SK-N-SH (cell line): ENCODE data around the gene GP1BA. TPM values are rescaled to one million over a fixed set of nuclear protein-coding genes. Genes with fewer than 3 reads are reported as not detected.

ENCODE experiments used
- CTCF ChIA-PET: fragments of 300-600, 350-600 bp; formaldehyde crosslinking; extraction: SDS; loops from one replicate; lab custom pipeline; 2021; lab: Yijun Ruan, JAX
- POLR2A ChIA-PET: fragments of 350-600 bp; sonication (Branson Sonifier 250); formaldehyde crosslinking; extraction: SDS; loops from one replicate; lab custom pipeline; 2020; ENCODE audit warnings: antibody characterized with exemption, inconsistent platforms; lab: Yijun Ruan, JAX
- DNase-seq: peaks from one replicate; pipeline ENCODE4 v3.0.0; 2012
- H2AFZ ChIP-seq: fragments of 200-600 bp; sonication (generic); 2 replicates; pipeline ENCODE4 v1.8.1; 2016; ENCODE audit warnings: antibody characterized with exemption, mild to moderate bottlenecking, low read depth
- H3F3A ChIP-seq: fragments of 200-600 bp; sonication (generic); replicated peaks from 2 replicates; pipeline ENCODE3; 2016; ENCODE audit warnings: antibody characterized with exemption, mild to moderate bottlenecking; ENCODE audit not compliant: insufficient read depth
- H3K27ac ChIP-seq, 2 experiments: fragments of 200-500 bp in 1 of 2; fragments of 200-600 bp in 1 of 2; sonication (Bioruptor generic) in 1 of 2; sonication (generic), shearing (Covaris generic) in 1 of 2; 2 replicates each; pipeline versions ENCODE4 v1.5.1 to v1.6.1; 2014 to 2016; ENCODE audit warnings: low read depth in 2 of 2, inconsistent platforms in 1 of 2, low read length in 1 of 2, mild to moderate bottlenecking in 1 of 2, mixed read lengths in 1 of 2
- H3K27me3 ChIP-seq: fragments of 200-600 bp; sonication (generic), shearing (Covaris generic); 2 replicates; pipeline ENCODE4 v1.6.1; 2016; ENCODE audit warnings: mixed run types; ENCODE audit not compliant: insufficient read depth
- H3K36me3 ChIP-seq, 2 experiments: fragments of 200-500 bp in 1 of 2; fragments of 200-600 bp in 1 of 2; sonication (Bioruptor generic) in 1 of 2; sonication (generic) in 1 of 2; replicated peaks in 1 of 2; 2 replicates each; pipeline versions ENCODE3 to v1.5.1; 2014 to 2016; ENCODE audit warnings: low read length in 1 of 2, mild to moderate bottlenecking in 1 of 2; ENCODE audit not compliant: insufficient read depth in 2 of 2, control insufficient read depth in 1 of 2
- H3K4me1 ChIP-seq, 2 experiments: fragments of 200-500 bp in 1 of 2; fragments of 200-600 bp in 1 of 2; sonication (Bioruptor generic) in 1 of 2; sonication (generic), shearing (Covaris generic) in 1 of 2; 2 replicates each; pipeline versions ENCODE4 v1.5.1 to v1.6.1; 2014 to 2016; ENCODE audit warnings: low read depth in 1 of 2, low read length in 1 of 2, mixed run types in 1 of 2; ENCODE audit not compliant: insufficient read depth in 2 of 2, control insufficient read depth in 1 of 2
- H3K4me2 ChIP-seq: fragments of 200-600 bp; sonication (generic), shearing (Covaris generic); 2 replicates; pipeline ENCODE4 v1.6.1; 2017; ENCODE audit warnings: mixed run types
- H3K4me3 ChIP-seq, 2 experiments: fragments of 200-500 bp in 1 of 2; fragments of 200-600 bp in 1 of 2; sonication (Bioruptor generic) in 1 of 2; sonication (generic), shearing (Covaris generic) in 1 of 2; 2 replicates each; pipeline versions ENCODE4 v1.5.1 to v1.8.1; 2014 to 2016; ENCODE audit warnings: low read depth in 2 of 2, inconsistent platforms in 1 of 2, low read length in 1 of 2, mild to moderate bottlenecking in 1 of 2, mixed read lengths in 1 of 2, moderate library complexity in 1 of 2
- H3K79me2 ChIP-seq: fragments of 200-600 bp; sonication (generic); 2 replicates; pipeline ENCODE4 v1.8.1; 2017; ENCODE audit warnings: mild to moderate bottlenecking; ENCODE audit not compliant: insufficient read depth
- H3K9ac ChIP-seq: fragments of 200-600 bp; sonication (generic); 2 replicates; pipeline ENCODE4 v1.6.1; 2017; ENCODE audit warnings: mixed run types
- H3K9me2 ChIP-seq: fragments of 200-600 bp; sonication (generic); 2 replicates; pipeline ENCODE4 v1.6.1; 2017; ENCODE audit warnings: mixed run types
- H3K9me3 ChIP-seq: fragments of 200-600 bp; sonication (generic); 2 replicates; pipeline ENCODE4 v1.6.1; 2017; ENCODE audit warnings: mixed run types, mild to moderate bottlenecking, moderate library complexity
- H4K20me1 ChIP-seq: fragments of 200-600 bp; sonication (generic); 2 replicates; pipeline ENCODE4 v1.6.1; 2017; ENCODE audit warnings: mild to moderate bottlenecking, mixed run types; ENCODE audit not compliant: insufficient read depth
- CTCF ChIP-seq: fragments of 200-600 bp; sonication (generic); IDR thresholded peaks from 2 replicates; pipeline ENCODE4 v1.6.1; 2017; ENCODE audit warnings: antibody characterized with exemption, mild to moderate bottlenecking, moderate library complexity
- FOSL2 ChIP-seq: IDR thresholded peaks from 2 replicates; pipeline ENCODE4 v1.4.0; 2012; ENCODE audit warnings: low read depth, mild to moderate bottlenecking, moderate library complexity, borderline replicate concordance
- REST ChIP-seq: IDR thresholded peaks from 2 replicates; pipeline ENCODE4 v1.6.1; 2012; ENCODE audit warnings: mild to moderate bottlenecking, low read depth, low read length, moderate library complexity
- RXRA ChIP-seq: IDR thresholded peaks from 2 replicates; pipeline ENCODE4 v1.4.0; 2012; ENCODE audit warnings: low read depth, mild to moderate bottlenecking, borderline replicate concordance
- SMC3 ChIP-seq: IDR thresholded peaks from 2 replicates; pipeline ENCODE4 v1.6.1; 2012; ENCODE audit warnings: low read depth, low read length, improper control_type of control experiment
- WGBS: methylation state at CpG from one replicate; pipeline ENCODE4 v1.1.6; 2017; ENCODE audit warnings: low lambda C conversion rate; 5-methylcytosine and 5-hydroxymethylcytosine counted together
- polyA plus RNA-seq, 3 experiments: library from polyadenylated mRNA; depleted of rRNA; stranded (reverse); fragments of >200 nt; gene quantifications; 2 replicates each; pipeline ENCODE4 v1.2.3, GENCODE V29; 2012

GP1BA gene
- polyA plus RNA-seq, 1 of the 3 experiments (the other 2 are of a cell fraction): not detected

- no peaks in the 10 kb centered on the region for H3K9me2 ChIP-seq
- H3K4me3 ChIP-seq: peak overlapping the region; percentile 59 to 72; a peak in 3 of 4 replicates
- H3K4me2 ChIP-seq: peak overlapping the region; percentile 97
- no peak for DNase-seq
- H3K79me2 ChIP-seq: peaks cover 45% of the 10 kb centered on the region
- no peaks in the 10 kb centered on the region for H3K9me3 ChIP-seq
- peak overlapping the region; percentile 77; the same call in 1 of the 2 replicates for H3K9ac ChIP-seq
- peaks cover 18 to 22% of the 10 kb centered on the region in 2 experiments for H3K36me3 ChIP-seq
- peaks cover 16 to 24% of the 10 kb centered on the region in 2 experiments; a peak in 3 of 4 replicates for H3K4me1 ChIP-seq
- H3K27ac ChIP-seq: peak overlapping the region; percentile 93 to 96
- H2AFZ ChIP-seq: no peak overlapping the region
- ChIA-PET CTCF (interaction anchor here (0.7 to 6.6 kb wide), 8 partner anchors 10 to 93 kb away, joined by 3 to 52 read pairs (median 4); partner anchors contain the start of genes CAMTA2, CHRNE, SLC25A11 and SLC52A1), POLR2A (interaction anchor here (0.6 to 4.2 kb wide), 7 partner anchors 17 to 61 kb away, joined by 3 to 56 read pairs (median 3); partner anchors contain the start of genes ENO3, INCA1, KIF1C and PFN1)
- WGBS: 93% methylated on average over 16 of the region's 16 CpGs
- peaks cover 21% of the 10 kb centered on the region for H3F3A ChIP-seq
- TF ChIP-seq FOSL2 (no peak), REST (peak; percentile 77), SMC3 (no peak)
- no peaks in the 10 kb centered on the region for H4K20me1 ChIP-seq
- H3K27me3 ChIP-seq: no peaks in the 10 kb centered on the region
These were observed 37.6 kb downstream of the GP1BA start for GRCh38 chr17:4969551-4970173.

GRCh38 chr17:4970273-4970672 lies 38.2 kb downstream of the GP1BA start:
- no peak overlapping the region for H3K4me3 ChIP-seq
- no peak overlapping the region for H3K9ac ChIP-seq
- H3K9me2 ChIP-seq: no peaks in the 10 kb centered on the region
- peak overlapping the region in 1 of 2 experiments; percentile 93; a peak in 3 of 4 replicates for H3K27ac ChIP-seq
- H4K20me1 ChIP-seq: no peaks in the 10 kb centered on the region
- peaks cover 14 to 24% of the 10 kb centered on the region in 2 experiments for H3K36me3 ChIP-seq
- ChIA-PET CTCF (interaction anchor here (0.7 to 6.6 kb wide), 6 partner anchors 10 to 92 kb away, joined by 3 to 52 read pairs (median 10); partner anchors contain the start of genes CAMTA2 and CHRNE), POLR2A (interaction anchor here (0.6 to 1.4 kb wide), 3 partner anchors 12 to 61 kb away, joined by 3 read pairs; no protein-coding TSS in a partner anchor)
- H3K79me2 ChIP-seq: peaks cover 39% of the 10 kb centered on the region
- TF ChIP-seq RXRA (no peak), CTCF (no peak)
- H3K27me3 ChIP-seq: no peaks in the 10 kb centered on the region
- peaks cover 18% of the 10 kb centered on the region for H3F3A ChIP-seq
- no peak overlapping the region for H2AFZ ChIP-seq
- H3K4me2 ChIP-seq: peak overlapping the region; percentile 97; the same call in 1 of the 2 replicates
- DNase-seq: no peak
- 89% methylated on average over 8 of the region's 8 CpGs for WGBS
- peaks cover 16 to 24% of the 10 kb centered on the region in 2 experiments; a peak in 3 of 4 replicates for H3K4me1 ChIP-seq
- H3K9me3 ChIP-seq: no peaks in the 10 kb centered on the region
